Astrocyte (in vitro differentiated cells and primary cell): ENCODE data around the gene PPCS.

Source experiments
- CTCF ChIP-seq: IDR thresholded peaks from 2 replicates; pipeline ENCODE4 v1.5.1; 2011; ENCODE audit warnings: low read depth, mild to moderate bottlenecking, inconsistent platforms, low read length, moderate library complexity; ENCODE audit not compliant: insufficient read depth
- EZH2 ChIP-seq: IDR thresholded peaks from 2 replicates; pipeline ENCODE4 v1.6.1; 2012; ENCODE audit warnings: mild to moderate bottlenecking, low read length, inconsistent platforms; ENCODE audit not compliant: insufficient read depth

DNA sequence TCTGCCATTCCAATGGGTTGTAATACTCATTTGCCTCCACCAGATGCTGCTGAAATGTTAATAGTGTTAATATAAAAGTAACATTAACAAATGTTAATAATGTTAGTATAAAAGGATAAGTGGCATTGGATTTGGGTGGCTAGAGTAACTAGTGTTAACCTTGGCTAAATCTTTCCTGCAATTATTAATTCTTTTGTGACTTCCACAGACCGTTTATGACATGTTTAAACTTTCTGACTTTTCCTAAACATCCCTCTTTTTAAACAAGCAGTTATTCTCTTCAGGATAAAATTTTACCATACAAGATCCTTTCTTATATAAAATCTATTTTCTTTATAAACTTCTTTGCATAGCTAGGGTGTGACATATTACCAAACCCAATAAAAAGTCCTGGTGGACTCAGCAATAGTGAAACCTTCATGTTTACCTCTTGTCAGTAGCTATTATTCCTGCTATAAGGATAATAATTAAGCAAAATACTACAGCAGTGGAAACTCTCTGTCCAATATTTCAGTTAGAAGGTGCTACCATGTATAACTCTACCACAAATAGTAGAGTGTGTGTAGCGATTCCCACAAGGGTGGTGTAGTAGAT is 48.3 kb downstream of the PPCS start:
- TF ChIP-seq CTCF (no peak), EZH2 (no peak)
